ENCODE results near the gene NOC3L.
A peak's percentile ranks its signal among the peaks of the same experiment; 100 is the strongest.

- TF ChIP-seq ZNF274 (IDR thresholded peaks at IDR 0.05; ENCODE audit: borderline replicate concordance, low read depth, low read length) (no peak), EHMT2 (IDR thresholded peaks at IDR 0.05) (no peak), MAZ (CRISPR knock-in tag; conservative IDR thresholded peaks at IDR 0.05 in 1 of 2, IDR thresholded peaks at IDR 0.05 in 1 of 2) (peak in 1 of 2 experiments; percentile 70; a peak in 2 of 4 replicates), EP300 (IDR thresholded peaks at IDR 0.05; ENCODE audit: low read length) (no peak), MCM5 (IDR thresholded peaks at IDR 0.05; ENCODE audit: low read depth) (no peak), POLR2AphosphoS5 (IDR thresholded peaks at IDR 0.05; ENCODE audit: control insufficient read depth, insufficient read depth, low read depth, low read length) (no peak)
Observed at GRCh38 chr10:94402204-94402842, 39.6 kb upstream of the NOC3L start, which contains the start of gene TBC1D12.
